AG04450 (cell line): ENCODE results near the gene HS3ST6. TPM values are rescaled to one million over a fixed set of nuclear protein-coding genes. Genes with fewer than 3 reads are reported as not detected.
"Not testable (repeated sequence)": the region's sequence is repeated elsewhere in the genome, so short reads cannot be mapped to it uniquely, and the experiment has no call there.

Source experiments
- CTCF ChIA-PET: fragments of 300-600, 350-600 bp; formaldehyde crosslinking; extraction: SDS; loops from one replicate; lab custom pipeline; 2022; ENCODE audit warnings: antibody characterized with exemption, inconsistent platforms; lab: Charles Lee
- POLR2A ChIA-PET: fragments of 350-600 bp; formaldehyde crosslinking; extraction: SDS; loops from one replicate; lab custom pipeline; 2021; ENCODE audit warnings: antibody characterized with exemption, inconsistent platforms; lab: Yijun Ruan, JAX
- DNase-seq: peaks from one replicate; pipeline ENCODE4 v3.0.0-alpha.2; 2011; ENCODE audit warnings: low read depth, low spot score
- H3K27ac ChIP-seq: one replicate; pipeline ENCODE4 v1.5.1; 2012; ENCODE audit warnings: low read depth, low read length, control low read depth
- H3K27me3 ChIP-seq: one replicate; pipeline ENCODE4 v1.6.0; 2012; ENCODE audit warnings: low read length; ENCODE audit not compliant: control insufficient read depth, insufficient read depth
- H3K4me3 ChIP-seq: 2 replicates; pipeline ENCODE4 v1.5.1; 2011; ENCODE audit warnings: mild to moderate bottlenecking, low read depth, low read length, control low read depth
- H3K9me3 ChIP-seq: 2 replicates; pipeline ENCODE4 v1.5.1; 2012; ENCODE audit warnings: low read length; ENCODE audit not compliant: control insufficient read depth, insufficient read depth
- CTCF ChIP-seq: IDR thresholded peaks from 2 replicates; pipeline ENCODE4 v1.5.1; 2011; ENCODE audit warnings: low read depth, low read length, control low read depth, inconsistent platforms
- polyA plus RNA-seq: library from polyadenylated mRNA; depleted of rRNA; stranded (reverse); fragments of >200 nt; gene quantifications from 2 replicates; pipeline ENCODE4 v1.2.3, GENCODE V29; 2011

The HS3ST6 gene
- polyA plus RNA-seq, 1 experiment = not detected

GRCh38 chr16:1884155-1884760 lies 34.0 kb downstream of the HS3ST6 start:
- peak; percentile 19; the same call in 1 of the 2 replicates for TF ChIP-seq CTCF
- ChIA-PET POLR2A (interaction anchor here (0.9 kb wide), 1 partner anchor 80 kb away, joined by 4 read pairs; the partner anchor contains the start of gene RPS2), CTCF (interaction anchor here (0.5 kb wide), 1 partner anchor 46 kb away, joined by 3 read pairs; no protein-coding TSS in a partner anchor)
- Histone ChIP-seq H3K27ac (no peak overlapping the region), H3K9me3 (no peaks in the 10 kb centered on the region), H3K27me3 (peaks cover 5% of the 10 kb centered on the region), H3K4me3 (no peak overlapping the region)
- no peak for DNase-seq

- H3K9me3 ChIP-seq, DNase-seq, POLR2A ChIA-PET, H3K4me3 ChIP-seq, CTCF ChIA-PET, H3K27ac ChIP-seq: not testable (repeated sequence)
- peaks cover 18% of the 10 kb centered on the region for H3K27me3 ChIP-seq
Measured at GRCh38 chr16:1881172-1881571, 37.0 kb downstream of the HS3ST6 start.

GRCh38 chr16:1879477-1879876 lies 38.7 kb downstream of the HS3ST6 start:
- no peak for TF ChIP-seq CTCF
- no peak for DNase-seq
- ChIA-PET CTCF (interaction anchor here (0.6 to 1.5 kb wide), 3 partner anchors 15 to 1238 kb away, joined by 3 read pairs; no protein-coding TSS in a partner anchor), POLR2A (no interaction called here)
- Histone ChIP-seq H3K9me3 (no peaks in the 10 kb centered on the region), H3K27ac (no peak overlapping the region), H3K27me3 (peaks cover 21% of the 10 kb centered on the region), H3K4me3 (no peak overlapping the region)

- TF ChIP-seq CTCF = no peak
- ChIA-PET POLR2A (no interaction called here), CTCF (interaction anchor here (1.5 kb wide), 1 partner anchor 14 kb away, joined by 3 read pairs; no protein-coding TSS in a partner anchor)
- no peak for DNase-seq
- Histone ChIP-seq H3K27ac (no peak overlapping the region), H3K4me3 (no peak overlapping the region), H3K27me3 (peaks cover 25% of the 10 kb centered on the region), H3K9me3 (no peaks in the 10 kb centered on the region)
Measured at GRCh38 chr16:1878256-1878655, 40.0 kb downstream of the HS3ST6 start.

GRCh38 chr16:1877804-1878203 lies 40.4 kb downstream of the HS3ST6 start:
- TF ChIP-seq CTCF = no peak
- H3K9me3 ChIP-seq = no peaks in the 10 kb centered on the region; the same call in 1 of the 2 replicates
- no peak overlapping the region for H3K4me3 ChIP-seq
- no peak for DNase-seq
- H3K27me3 ChIP-seq = peaks cover 25% of the 10 kb centered on the region
- H3K27ac ChIP-seq = no peak overlapping the region
- POLR2A ChIA-PET = no interaction called here
- CTCF ChIA-PET = no interaction called here
